Left renal cortex interstitium (tissue), 4 donors: ENCODE results near the gene DMXL2. TPM values are rescaled to one million over a fixed set of nuclear protein-coding genes. Genes with fewer than 3 reads are reported as not detected.
"Not testable (repeated sequence)": the region's sequence is repeated elsewhere in the genome, so short reads cannot be mapped to it uniquely, and the experiment has no call there.

Source experiments
- DNase-seq, 4 donors: peaks; one replicate each; pipeline ENCODE4 v3.0.0-alpha.2; 2013; ENCODE audit warnings: low read depth in 4 of 4, low spot score in 2 of 4, missing footprints in 1 of 4
- polyA plus RNA-seq, 4 donors: library from polyadenylated mRNA; unstranded; fragments of 120-200 nt; gene quantifications; one replicate each; pipeline ENCODE4 v1.2.1, GENCODE V29; 2013; ENCODE audit not compliant: insufficient read length in 4 of 4

DMXL2 gene
- polyA plus RNA-seq, 4 donors = 36.9 to 102 (median 70.8) TPM

- DNase-seq = no peak
Observed at GRCh38 chr15:51579012-51579411, 43.6 kb downstream of the DMXL2 start.

DNA sequence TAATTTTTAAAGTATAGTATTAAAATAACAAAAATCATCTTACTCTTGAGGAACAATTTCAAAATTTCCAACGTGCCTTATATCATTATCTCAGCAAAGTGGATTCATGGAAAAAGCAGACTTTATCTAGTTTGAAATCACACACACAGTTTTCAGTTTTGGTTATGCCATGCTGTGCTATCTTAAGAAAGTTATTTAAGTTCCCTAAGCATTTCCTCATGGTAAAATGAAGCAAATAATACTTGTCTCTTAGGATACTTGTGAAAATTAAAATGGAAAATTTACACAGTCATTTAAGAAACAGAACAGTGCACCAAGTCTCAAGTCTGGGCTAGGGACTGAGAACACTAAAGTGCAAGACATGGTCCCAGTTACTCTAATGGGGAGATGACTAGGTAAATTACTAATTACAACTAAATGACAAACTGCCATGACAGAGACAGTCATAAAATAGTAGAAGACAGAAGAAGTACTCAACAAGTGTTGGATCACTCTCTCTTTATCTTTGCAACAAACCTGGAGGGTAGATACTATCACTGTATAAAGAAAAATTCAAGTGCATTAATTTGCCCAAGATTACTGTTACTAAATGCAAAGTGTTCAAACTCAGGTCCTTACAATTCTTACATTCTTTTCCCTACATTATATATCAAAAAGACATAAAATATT is 44.8 kb downstream of the DMXL2 start:
- no peak for DNase-seq

DNA sequence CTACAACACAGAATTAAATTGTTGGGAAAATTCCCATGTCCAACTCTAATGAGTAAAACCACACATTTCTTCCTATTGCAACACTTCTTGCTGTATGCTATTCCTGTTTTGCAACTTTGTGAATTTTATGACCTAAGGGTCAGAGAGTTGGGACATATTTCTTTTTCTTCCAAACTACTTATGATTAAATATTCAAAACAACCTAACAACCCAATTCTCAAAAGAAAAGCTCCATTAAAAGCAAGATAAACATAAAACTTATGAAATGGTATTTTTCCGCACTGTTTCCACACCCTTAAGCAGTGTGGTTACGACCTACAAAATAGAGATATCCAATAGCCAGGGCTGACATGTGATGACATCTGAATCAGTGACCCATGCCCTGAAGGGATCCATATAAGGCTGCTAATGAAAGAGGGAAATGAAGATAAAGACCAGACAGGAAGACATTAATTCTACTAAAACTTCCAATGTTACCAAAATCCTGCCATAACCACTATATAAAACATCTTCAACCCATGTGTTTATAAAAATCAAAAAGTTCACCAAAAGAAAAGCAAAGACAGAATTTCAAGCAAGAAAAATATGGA is 45.6 kb downstream of the DMXL2 start:
- no peak for DNase-seq

DNA sequence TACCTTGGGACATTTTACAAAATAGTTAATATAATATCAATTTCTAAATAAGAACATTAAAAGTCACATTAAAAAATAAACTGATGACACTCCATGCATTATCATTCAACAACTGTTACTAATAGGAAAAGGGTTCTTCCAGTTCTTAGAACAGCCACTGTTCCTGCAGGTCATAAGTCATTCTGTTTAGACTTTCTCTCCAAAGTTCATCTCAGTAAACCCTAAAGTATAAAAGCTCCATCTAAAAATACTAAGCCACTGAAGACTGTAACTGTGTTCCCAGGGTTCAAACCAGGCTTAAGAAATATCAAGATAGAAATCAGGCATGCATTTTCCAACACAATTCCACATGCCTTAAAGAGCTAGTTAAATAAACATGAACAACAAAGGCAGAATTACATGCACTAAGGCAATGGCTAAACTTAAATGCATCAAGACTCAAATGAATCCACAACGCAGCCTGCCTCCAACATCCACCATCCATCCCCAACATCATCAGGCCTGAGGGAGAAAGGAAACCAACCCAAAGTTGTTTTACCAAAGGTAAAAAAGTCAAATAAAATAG is 46.2 kb downstream of the DMXL2 start:
- DNase-seq = no peak

GRCh38 chr15:51575775-51576174 is 46.8 kb downstream of the DMXL2 start:
- no peak for DNase-seq

DNA sequence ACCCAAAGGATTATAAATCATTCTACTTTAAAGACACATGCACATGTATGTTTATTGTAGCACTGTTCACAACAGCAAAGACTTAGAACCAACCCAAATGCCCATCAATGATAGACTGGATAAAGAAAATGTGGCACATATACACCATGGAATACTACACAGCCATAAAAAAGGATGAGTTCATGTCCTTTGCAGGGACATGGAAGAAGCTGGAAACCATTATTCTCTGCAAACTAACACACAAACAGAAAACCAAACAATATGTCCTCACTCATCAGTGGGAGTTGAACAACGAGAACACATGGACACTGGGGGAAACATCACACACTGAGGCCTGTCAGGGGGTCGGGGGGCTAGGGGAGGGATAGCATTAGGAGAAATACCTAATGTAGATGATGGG is 49.2 kb downstream of the DMXL2 start:
- DNase-seq = not testable (repeated sequence)

- not testable (repeated sequence) for DNase-seq
Observed at GRCh38 chr15:51568939-51569784, 53.4 kb downstream of the DMXL2 start.

GRCh38 chr15:51561271-51561670 is 61.3 kb downstream of the DMXL2 start:
- no peak for DNase-seq

GRCh38 chr15:51558876-51559275 is 63.7 kb downstream of the DMXL2 start:
- DNase-seq = no peak

DNA sequence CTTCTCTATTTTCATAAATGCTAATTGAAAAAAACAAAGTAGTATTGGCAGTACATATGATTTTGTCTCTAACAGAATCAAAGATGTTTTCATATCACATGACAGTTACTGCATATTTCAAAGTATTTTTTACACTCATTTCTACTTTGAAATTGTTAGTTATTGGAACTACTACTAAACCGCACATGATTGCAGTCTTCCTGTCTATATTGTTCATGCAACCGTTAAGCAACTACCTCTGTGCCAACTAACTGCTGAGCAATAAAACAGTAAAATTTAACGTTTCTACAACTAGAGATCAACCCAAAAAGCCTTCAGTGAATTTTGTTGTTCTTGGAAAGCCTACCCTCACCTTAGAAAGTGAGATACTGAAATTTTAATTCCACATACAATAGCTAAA is 64.2 kb downstream of the DMXL2 start:
- DNase-seq = no peak

GRCh38 chr15:51550841-51551240 is 71.7 kb downstream of the DMXL2 start:
- no peak for DNase-seq

DNA sequence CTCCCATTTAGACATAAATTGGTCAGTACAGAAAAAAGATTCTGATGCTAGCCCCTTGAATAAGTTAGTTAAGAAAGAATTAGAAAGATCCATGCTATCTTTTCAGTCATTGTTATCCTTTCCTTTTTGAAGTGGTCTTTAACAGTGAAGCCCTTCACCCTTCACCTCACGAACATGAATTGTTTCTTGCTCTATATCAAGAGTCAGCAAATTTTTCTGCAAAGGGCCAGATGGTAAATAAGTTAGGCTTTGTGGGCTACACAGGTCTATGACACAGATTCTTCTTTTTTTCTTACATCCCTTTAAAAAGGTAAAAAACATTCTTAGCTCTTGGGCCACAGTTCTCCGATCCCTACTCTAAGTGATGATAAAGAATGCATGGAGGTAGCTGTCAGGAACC is 74.9 kb downstream of the DMXL2 start:
- no peak for DNase-seq

DNA sequence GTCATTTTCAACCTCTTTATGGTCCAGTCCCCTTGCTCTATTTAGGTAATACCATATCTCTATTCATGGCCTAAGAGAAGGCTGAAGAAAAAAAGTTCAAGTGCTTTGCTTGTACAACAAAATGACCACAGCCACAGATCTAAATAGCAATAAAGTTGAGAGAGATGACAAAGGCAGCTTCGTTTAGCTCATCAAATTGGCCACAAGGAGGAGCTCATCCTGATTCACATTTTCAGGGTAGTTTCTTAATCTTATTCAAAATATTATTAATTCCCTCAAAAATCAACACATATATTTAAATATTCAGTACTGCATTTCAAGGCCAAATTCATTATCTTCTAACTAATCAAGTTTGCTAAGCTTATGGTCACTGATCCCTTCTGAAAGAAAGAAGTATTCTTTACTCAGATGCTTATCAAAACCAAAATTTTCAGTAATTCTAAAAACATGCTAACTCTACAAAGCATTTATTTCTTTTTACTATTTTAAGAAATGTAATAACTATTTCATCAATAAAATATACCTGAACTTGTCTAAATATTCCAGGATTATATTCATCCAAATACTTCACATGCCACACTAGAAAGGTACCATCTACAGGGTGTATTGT is 85.5 kb downstream of the DMXL2 start:
- DNase-seq = no peak

DNA sequence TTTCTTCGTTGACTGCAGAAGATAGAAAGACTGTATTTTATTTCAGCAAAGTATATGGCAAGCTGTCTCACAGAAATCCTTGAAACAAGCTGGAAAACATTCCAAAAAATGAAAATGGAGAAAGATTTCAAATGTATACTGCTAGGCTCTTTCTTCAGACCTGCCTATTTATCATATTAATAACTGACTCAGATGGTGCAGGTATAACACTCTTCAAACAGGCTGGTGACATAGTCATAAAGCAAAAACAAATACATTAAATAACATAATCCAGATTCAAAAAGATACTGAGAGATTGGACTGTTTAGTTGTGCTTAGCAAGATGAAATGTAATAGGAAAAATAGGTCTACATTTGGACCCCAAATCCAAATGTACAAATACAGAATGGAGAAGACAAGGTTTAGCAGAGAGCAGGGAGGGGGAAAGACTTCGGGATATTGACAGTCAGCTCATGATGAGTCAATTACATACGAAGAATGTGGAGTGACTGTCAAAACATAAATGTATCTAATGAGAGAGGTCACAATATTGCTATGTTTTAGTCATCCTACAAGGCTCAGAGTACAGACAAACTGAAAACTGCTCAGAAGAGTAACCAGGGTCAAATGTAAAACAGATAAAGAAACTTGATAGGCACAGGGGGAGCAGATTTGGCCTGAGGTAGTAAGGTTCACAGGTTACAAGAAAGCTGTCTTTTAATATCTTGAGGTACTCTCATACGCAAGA is 88.7 kb downstream of the DMXL2 start:
- no peak for DNase-seq

DNA sequence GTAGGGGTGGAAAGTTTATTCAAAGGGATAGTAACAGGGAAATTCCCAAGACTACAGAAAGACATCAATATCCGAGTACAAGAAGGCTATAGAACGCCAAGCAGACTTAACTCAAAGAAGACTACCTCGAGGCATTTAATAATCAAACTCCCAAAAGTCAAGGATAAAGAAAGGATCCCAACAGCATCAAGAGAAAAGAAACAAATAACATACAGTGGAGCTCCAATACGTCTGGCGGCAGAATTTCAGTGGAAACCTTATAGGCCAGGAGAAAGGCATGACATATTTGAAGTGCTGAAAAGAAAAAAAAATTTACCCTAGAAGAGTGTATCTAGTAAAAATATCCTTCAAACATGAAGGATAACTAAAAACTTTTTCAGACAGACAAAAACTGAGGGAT is 95.6 kb downstream of the DMXL2 start:
- DNase-seq = no peak

DNA sequence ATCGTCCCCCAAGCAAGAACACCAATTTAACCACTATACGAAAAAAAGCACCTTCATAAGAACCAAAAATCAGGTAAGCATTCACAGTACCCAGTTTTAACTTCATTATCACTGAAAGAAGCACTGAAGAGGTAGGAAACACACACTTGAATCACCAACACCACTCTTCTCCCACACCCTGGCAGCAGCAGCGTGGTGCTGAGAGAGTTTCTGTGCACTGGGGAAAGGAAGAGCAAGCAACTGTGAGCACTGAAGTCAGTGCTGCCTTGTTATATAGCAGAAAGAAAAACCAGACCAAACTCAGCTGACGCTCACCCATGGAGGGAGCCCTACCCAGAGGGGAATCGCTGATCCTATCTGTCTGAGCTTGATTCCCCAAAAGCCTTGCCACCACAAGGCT is 98.2 kb downstream of the DMXL2 start:
- DNase-seq = no peak

- DNase-seq = no peak
Observed at GRCh38 chr15:51516291-51516690, 106.3 kb downstream of the DMXL2 start.

GRCh38 chr15:51505251-51505650 is 117.3 kb downstream of the DMXL2 start:
- DNase-seq = no peak

- no peak for DNase-seq
Observed at GRCh38 chr15:51503003-51503402, 119.6 kb downstream of the DMXL2 start.

DNA sequence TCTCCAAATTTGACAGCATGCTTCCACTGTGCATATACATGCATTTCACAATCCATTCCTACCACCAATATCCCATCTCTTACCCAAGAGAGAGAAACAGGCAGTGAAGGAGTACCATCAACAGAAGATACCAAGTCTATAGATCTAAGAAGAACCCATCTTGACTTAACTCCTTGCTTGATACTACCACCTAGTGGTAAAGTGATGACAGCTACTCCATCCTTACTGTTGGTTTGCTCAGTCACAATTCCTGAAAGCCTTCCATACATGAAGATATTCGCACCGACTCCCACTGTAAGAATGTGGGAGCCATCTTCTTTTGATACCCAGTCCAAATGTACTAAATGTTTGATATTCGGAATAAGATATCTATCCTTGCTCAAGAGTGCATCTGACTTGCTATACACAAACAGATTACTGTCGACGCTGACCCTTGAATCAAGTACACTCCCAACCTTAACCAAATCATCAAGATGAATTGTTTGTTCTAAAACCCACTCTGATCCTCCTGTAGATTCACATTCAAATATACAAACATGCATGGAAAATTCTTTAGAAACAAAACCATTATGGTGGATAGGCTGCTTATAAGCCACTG is 123.1 kb downstream of the DMXL2 start:
- DNase-seq = no peak
